NOMO-1 treated with DMSO at 0.1 percent for 48 hours (cell line): ENCODE results near the gene CHRNA3.
"Not testable (repeated sequence)": the region's sequence is repeated elsewhere in the genome, so short reads cannot be mapped to it uniquely, and the experiment has no call there.

Experiments
- DNase-seq: peaks from one replicate; lab custom pipeline; 2025; ENCODE audit not compliant: unreplicated experiment; lab: John Stamatoyannopoulos, UW

Gene CHRNA3

DNA sequence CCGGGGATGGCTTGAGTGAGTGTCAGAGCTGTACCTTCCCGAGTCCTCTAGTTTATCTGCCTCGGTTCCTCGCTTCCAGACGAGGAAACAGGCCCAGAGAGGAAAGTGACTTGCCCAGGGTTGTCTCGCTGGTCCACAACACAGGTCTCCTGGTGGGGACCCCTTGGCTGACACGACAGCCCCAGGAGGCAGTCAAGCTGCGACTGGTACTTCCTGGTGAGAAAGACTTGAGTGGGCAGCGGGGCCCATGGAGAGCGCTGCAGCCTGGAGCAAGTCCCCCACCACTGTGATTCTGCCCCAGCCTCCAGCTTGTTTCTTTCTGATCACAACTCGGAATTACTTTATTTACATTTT, 56.1 kb downstream of the CHRNA3 start:
- no peak for DNase-seq

DNA sequence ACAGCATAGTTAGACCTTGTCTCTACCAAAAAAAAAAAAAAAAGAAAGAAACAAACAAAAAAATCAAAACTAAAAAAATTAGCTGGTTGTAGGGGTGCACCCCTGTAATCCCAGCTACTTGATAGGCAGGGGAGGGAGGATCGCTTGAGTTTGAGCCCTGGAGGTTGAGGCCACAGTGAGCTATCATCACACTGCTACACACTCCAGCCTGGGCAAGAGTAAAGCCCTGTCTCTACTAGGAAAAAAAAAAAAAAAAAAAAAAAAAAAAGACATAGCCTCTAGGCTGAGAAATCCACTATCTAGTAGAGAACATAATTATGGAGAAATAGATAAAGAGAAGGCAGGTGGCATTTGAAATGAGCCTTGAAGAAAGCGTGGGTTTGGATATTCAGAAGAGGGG, 57.7 kb downstream of the CHRNA3 start:
- DNase-seq = no peak

- DNase-seq = no peak
Observed at GRCh38 chr15:78561490-78561889, 59.3 kb downstream of the CHRNA3 start.

GRCh38 chr15:78560201-78560600, 60.6 kb downstream of the CHRNA3 start:
- not testable (repeated sequence) for DNase-seq

- no peak for DNase-seq
Observed at GRCh38 chr15:78552597-78552996, 68.2 kb downstream of the CHRNA3 start.

GRCh38 chr15:78551902-78552301, 68.9 kb downstream of the CHRNA3 start:
- DNase-seq = no peak

DNA sequence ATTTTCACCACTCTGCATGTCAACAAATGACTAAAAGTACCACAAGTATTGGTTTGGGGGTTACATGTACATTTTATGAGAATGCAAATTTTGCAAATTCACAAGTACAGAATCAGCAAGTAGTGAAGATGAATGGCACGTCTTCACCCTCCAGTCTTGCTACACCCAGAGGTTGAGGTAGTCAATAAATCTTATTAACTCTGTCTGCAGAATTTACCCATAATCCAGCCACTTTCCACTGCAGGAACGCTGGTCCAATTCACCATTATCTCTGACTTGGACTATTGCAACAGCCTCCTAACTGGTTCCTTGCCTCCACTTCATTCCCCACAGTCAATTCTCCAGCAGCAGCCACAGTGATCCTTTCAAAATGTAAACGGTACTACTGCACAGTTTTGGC, 70.0 kb downstream of the CHRNA3 start:
- no peak for DNase-seq

GRCh38 chr15:78550194-78550593, 70.6 kb downstream of the CHRNA3 start:
- no peak for DNase-seq
